KMS-11 (cell line): ENCODE data around the gene DARS1.

ENCODE experiments used
- H2AFZ ChIP-seq: fragments of 200-600 bp; sonication (generic); 2 replicates; pipeline ENCODE4 v1.6.1; 2016; ENCODE audit warnings: antibody characterized with exemption, mixed run types, low read depth
- H3K27ac ChIP-seq: fragments of 200-600 bp; sonication (generic); 2 replicates; pipeline ENCODE4 v1.6.1; 2016; ENCODE audit warnings: mild to moderate bottlenecking, mixed run types
- H3K27me3 ChIP-seq: fragments of 200-600 bp; sonication (generic); 2 replicates; pipeline ENCODE4 v1.6.1; 2017; ENCODE audit warnings: mild to moderate bottlenecking, low read depth, mixed run types, moderate library complexity; ENCODE audit not compliant: insufficient read depth
- H3K36me3 ChIP-seq: fragments of 200-600 bp; sonication (generic); 2 replicates; pipeline ENCODE4 v1.6.1; 2017; ENCODE audit warnings: mild to moderate bottlenecking, mixed run types; ENCODE audit not compliant: insufficient read depth
- H3K4me1 ChIP-seq: fragments of 200-600 bp; sonication (generic); 2 replicates; pipeline ENCODE4 v1.6.1; 2016; ENCODE audit warnings: mild to moderate bottlenecking, low read depth, mixed run types; ENCODE audit not compliant: poor library complexity, severe bottlenecking
- H3K4me2 ChIP-seq: fragments of 200-600 bp; sonication (generic); 2 replicates; pipeline ENCODE4 v1.7.0; 2016; ENCODE audit warnings: mild to moderate bottlenecking, mixed run types
- H3K4me3 ChIP-seq: fragments of 200-600 bp; sonication (generic); IDR thresholded peaks from 2 replicates; pipeline ENCODE4 v1.6.1; 2017; ENCODE audit warnings: low read depth, low read length, mixed read lengths; ENCODE audit not compliant: insufficient read depth
- H3K79me2 ChIP-seq: fragments of 200-600 bp; sonication (generic); 2 replicates; pipeline ENCODE4 v1.6.1; 2016; ENCODE audit warnings: low read depth, mixed run types; ENCODE audit not compliant: insufficient read depth
- H3K9ac ChIP-seq: fragments of 200-600 bp; sonication (generic); 2 replicates; pipeline ENCODE4 v1.6.1; 2016; ENCODE audit warnings: mild to moderate bottlenecking, mixed run types
- H4K20me1 ChIP-seq: fragments of 200-600 bp; sonication (generic); 2 replicates; pipeline ENCODE4 v1.6.1; 2016; ENCODE audit warnings: mild to moderate bottlenecking, mixed run types; ENCODE audit not compliant: insufficient read depth
- CTCF ChIP-seq: fragments of 200-600 bp; sonication (generic); conservative IDR thresholded peaks from 2 replicates; pipeline ENCODE4 v1.6.1; 2017; ENCODE audit warnings: low read depth, mild to moderate bottlenecking, antibody characterized with exemption, low read length, moderate library complexity, mixed read lengths

Gene DARS1

GRCh38 chr2:135931776-135932443 lies 53.5 kb downstream of the DARS1 start:
- Histone ChIP-seq H4K20me1 (no peaks in the 10 kb centered on the region), H3K4me3 (no peak overlapping the region), H3K79me2 (no peaks in the 10 kb centered on the region), H3K4me2 (peak overlapping the region; percentile 25; the same call in 1 of the 2 replicates), H3K4me1 (peaks cover 23% of the 10 kb centered on the region), H3K9ac (no peak overlapping the region), H3K27ac (no peak overlapping the region), H2AFZ (no peak overlapping the region), H3K27me3 (no peaks in the 10 kb centered on the region), H3K36me3 (no peaks in the 10 kb centered on the region)
- TF ChIP-seq CTCF, result no peak

GRCh38 chr2:135926605-135927004 lies 58.8 kb downstream of the DARS1 start:
- Histone ChIP-seq H3K9ac (no peak overlapping the region), H3K27ac (no peak overlapping the region), H2AFZ (no peak overlapping the region), H3K4me2 (no peak overlapping the region), H3K27me3 (no peaks in the 10 kb centered on the region), H4K20me1 (no peaks in the 10 kb centered on the region), H3K4me3 (no peak overlapping the region), H3K79me2 (no peaks in the 10 kb centered on the region), H3K4me1 (peaks cover 6% of the 10 kb centered on the region), H3K36me3 (no peaks in the 10 kb centered on the region)
- TF ChIP-seq CTCF, result no peak

- H3K27ac ChIP-seq, result no peak overlapping the region
- no peaks in the 10 kb centered on the region for H3K79me2 ChIP-seq
- no peaks in the 10 kb centered on the region for H4K20me1 ChIP-seq
- no peaks in the 10 kb centered on the region for H3K27me3 ChIP-seq
- no peaks in the 10 kb centered on the region for H3K4me1 ChIP-seq
- no peak overlapping the region for H3K4me2 ChIP-seq
- H3K9ac ChIP-seq, result no peak overlapping the region
- no peak for TF ChIP-seq CTCF
- no peaks in the 10 kb centered on the region for H3K36me3 ChIP-seq
- H3K4me3 ChIP-seq, result no peak overlapping the region
- H2AFZ ChIP-seq, result no peak overlapping the region
These were observed 59.9 kb downstream of the DARS1 start for GRCh38 chr2:135925571-135925970.

GRCh38 chr2:135916207-135916606 lies 69.2 kb downstream of the DARS1 start:
- Histone ChIP-seq H3K27ac (no peak overlapping the region), H3K4me1 (peaks cover 20% of the 10 kb centered on the region), H3K4me3 (no peak overlapping the region), H3K79me2 (no peaks in the 10 kb centered on the region), H4K20me1 (no peaks in the 10 kb centered on the region), H2AFZ (no peak overlapping the region), H3K36me3 (no peaks in the 10 kb centered on the region), H3K27me3 (no peaks in the 10 kb centered on the region), H3K9ac (no peak overlapping the region), H3K4me2 (no peak overlapping the region)
- peak; percentile 68 for TF ChIP-seq CTCF
